Activated T-cell treated with anti-CD3 and anti-CD28 coated beads, Interleukin-2, amount 50 U/mL, for 24 hours (primary cell): ENCODE data around the gene PCDHA4.
"Not testable (repeated sequence)": the region's sequence is repeated elsewhere in the genome, so short reads cannot be mapped to it uniquely, and the experiment has no call there.

Experiments
- DNase-seq: peaks from one replicate; pipeline ENCODE4 v3.0.0-alpha.2; 2020
- H3K27ac Mint-ChIP-seq: 2 replicates; pipeline ENCODE4 v1.8.0; 2020; ENCODE audit warnings: mild to moderate bottlenecking, mixed read lengths
- H3K27me3 Mint-ChIP-seq: 2 replicates; pipeline ENCODE4 v1.8.0; 2020; ENCODE audit warnings: mixed read lengths
- H3K36me3 Mint-ChIP-seq: 2 replicates; pipeline ENCODE4 v1.8.0; 2020; ENCODE audit warnings: low read depth, mixed read lengths
- H3K4me1 Mint-ChIP-seq: 2 replicates; pipeline ENCODE4 v1.8.0; 2020; ENCODE audit warnings: low read depth, mixed read lengths
- H3K4me3 Mint-ChIP-seq: 2 replicates; pipeline ENCODE4 v1.8.0; 2020; ENCODE audit warnings: mild to moderate bottlenecking, moderate library complexity, mixed read lengths
- H3K9me3 Mint-ChIP-seq: 2 replicates; pipeline ENCODE4 v1.8.0; 2020; ENCODE audit warnings: mixed read lengths

Gene PCDHA4

DNA sequence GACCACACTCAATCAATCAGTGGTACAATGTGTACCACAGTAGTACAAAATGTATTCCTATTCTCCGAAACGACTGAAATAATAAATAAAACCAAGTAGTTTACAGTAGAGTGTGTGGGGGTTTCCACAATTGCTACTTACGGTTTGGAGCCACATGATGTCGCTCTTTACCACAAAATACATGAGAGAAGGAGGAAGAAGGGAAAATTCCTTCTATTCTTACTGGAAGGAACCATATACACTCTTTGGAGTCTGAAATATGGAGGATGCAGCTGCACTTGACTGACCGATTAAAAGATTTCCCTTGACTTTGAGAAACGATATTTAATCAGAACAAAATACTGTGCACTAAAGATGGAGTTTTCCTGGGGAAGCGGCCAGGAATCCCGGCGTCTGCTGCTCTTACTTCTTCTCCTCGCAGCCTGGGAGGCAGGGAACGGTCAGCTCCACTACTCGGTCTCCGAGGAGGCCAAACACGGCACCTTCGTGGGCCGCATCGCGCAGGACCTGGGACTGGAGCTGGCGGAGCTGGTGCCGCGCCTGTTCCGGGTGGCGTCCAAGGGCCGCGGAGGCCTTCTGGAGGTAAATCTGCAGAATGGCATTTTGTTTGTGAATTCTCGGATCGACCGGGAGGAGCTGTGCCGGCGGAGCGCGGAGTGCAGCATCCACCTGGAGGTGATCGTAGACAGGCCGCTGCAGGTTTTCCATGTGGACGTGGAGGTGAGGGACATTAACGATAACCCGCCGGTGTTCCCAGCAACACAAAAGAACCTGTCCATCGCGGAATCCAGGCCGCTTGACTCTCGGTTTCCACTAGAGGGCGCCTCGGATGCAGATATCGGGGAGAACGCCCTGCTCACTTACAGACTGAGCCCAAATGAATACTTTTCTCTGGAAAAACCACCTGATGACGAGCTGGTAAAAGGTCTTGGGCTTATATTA, at the start of gene PCDHA4:
Gene PCDHA4 (plus strand): TSS at position 235 of the 942 bp plus-strand sequence.
- Mint-ChIP-seq H3K4me3 (no peak within 1 kb of the TSS), H3K27me3 (peaks cover 51% of the 10 kb centered on the region), H3K27ac (no peak within 1 kb of the TSS), H3K4me1 (peaks cover 3% of the 10 kb centered on the region), H3K36me3 (peaks cover 8% of the 10 kb centered on the region), H3K9me3 (peaks cover 35% of the 10 kb centered on the region)
- no peak for DNase-seq

DNA sequence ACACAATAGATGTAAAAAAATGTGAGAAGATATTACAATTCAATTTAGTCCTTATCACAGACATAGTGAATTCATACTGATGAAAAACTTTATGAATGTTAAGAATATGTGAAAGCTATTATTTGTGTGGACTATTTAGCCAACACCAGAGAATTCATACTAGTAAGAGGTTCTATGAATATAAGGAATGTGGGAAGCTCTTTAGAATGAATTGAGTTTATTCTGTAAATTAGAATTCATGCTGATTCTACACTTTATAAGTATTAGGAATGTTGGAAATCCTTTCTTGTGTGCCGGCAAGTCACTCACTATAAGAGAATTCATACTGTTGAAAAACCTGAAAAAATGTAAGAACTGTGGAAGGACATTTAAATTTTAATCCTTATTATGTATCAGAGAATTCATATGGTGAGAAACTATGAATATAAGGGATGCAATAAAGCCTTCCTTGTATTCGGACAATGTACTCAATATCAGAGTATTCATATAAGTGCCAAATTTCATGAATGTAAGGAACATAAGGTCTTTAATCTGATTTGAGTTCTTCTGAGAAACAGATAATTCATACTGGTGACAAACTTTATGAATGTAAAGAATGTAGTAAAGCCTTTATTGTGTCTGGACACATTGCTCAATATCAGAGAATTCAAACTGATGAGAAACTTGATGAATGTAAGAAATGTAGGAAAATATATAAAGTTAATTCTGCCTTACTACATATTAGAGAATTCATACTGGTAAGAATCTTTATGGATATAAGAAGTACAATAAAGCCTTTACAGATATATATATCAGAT, 42.5 kb upstream of the PCDHA4 start:
- H3K27ac Mint-ChIP-seq, result no peak overlapping the region
- H3K9me3 Mint-ChIP-seq, result peaks cover 65% of the 10 kb centered on the region
- no peak for DNase-seq
- H3K4me1 Mint-ChIP-seq, result no peaks in the 10 kb centered on the region
- no peaks in the 10 kb centered on the region for H3K27me3 Mint-ChIP-seq
- no peak overlapping the region for H3K4me3 Mint-ChIP-seq
- peaks cover 40% of the 10 kb centered on the region for H3K36me3 Mint-ChIP-seq

DNA sequence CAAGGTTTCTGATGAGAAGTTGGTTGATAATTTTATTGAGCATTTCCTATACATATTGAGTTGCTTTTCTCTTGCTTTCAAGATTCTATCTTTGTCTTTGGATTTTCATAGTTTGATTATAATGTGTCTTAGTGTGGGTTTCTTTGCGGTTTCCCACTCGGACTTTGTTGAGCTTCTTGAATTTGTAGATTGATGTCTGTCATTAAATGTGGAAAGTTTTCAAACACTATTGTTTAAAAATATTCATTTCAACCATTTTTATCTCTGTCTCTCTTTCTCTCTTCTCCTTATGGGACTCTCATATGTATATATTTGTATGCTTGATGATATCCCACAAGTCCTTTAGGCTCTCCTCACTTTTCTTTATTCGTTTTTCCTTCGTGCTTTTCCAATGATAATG, 39.4 kb upstream of the PCDHA4 start:
- no peak for DNase-seq
- Mint-ChIP-seq H3K4me3 (no peak overlapping the region), H3K4me1 (no peaks in the 10 kb centered on the region), H3K36me3 (peaks cover 26% of the 10 kb centered on the region), H3K9me3 (peaks cover 60% of the 10 kb centered on the region), H3K27ac (no peak overlapping the region), H3K27me3 (no peaks in the 10 kb centered on the region)

GRCh38 chr5:140780512-140780911, 26.4 kb upstream of the PCDHA4 start:
- Mint-ChIP-seq H3K27me3 (peaks cover 21% of the 10 kb centered on the region), H3K4me1 (no peaks in the 10 kb centered on the region), H3K27ac (no peak overlapping the region), H3K9me3 (peaks cover 74% of the 10 kb centered on the region), H3K36me3 (peaks cover 20% of the 10 kb centered on the region), H3K4me3 (no peak overlapping the region)
- no peak for DNase-seq

DNA sequence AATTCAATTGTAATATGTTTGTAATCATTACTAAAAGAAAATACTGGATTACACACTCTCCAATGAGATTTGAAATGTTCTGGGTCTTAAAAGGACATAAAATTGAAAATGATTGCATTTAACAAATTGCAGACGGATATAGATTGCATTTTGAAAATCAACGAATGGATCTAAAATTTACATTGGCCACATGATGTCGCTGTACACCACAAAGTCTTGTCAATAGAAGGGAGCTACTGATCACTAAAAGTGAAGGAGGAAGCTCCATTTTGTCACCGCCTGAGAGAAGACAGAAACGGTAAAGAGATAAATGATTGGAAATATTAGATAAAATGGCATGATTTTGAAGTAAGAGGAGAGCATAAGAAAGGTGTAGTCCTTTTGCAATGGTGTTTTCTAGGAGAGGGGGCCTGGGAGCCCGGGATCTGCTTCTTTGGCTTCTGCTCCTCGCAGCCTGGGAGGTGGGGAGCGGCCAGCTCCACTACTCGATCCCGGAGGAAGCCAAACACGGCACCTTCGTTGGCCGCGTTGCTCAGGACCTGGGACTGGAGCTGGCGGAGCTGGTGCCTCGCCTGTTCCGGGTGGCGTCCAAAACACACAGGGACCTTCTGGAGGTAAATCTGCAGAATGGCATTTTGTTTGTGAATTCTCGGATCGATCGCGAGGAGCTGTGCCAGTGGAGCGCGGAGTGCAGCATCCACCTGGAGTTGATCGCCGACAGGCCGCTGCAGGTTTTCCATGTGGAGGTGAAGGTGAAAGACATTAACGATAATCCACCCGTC, 20.8 kb upstream of the PCDHA4 start, which contains the start of gene PCDHA1:
Gene PCDHA1 (plus strand): TSS at position 236 of the 782 bp plus-strand sequence.
- DNase-seq, result no peak
- H3K9me3 Mint-ChIP-seq, result peaks cover 64% of the 10 kb centered on the region
- peaks cover 58% of the 10 kb centered on the region for H3K27me3 Mint-ChIP-seq
- no peaks in the 10 kb centered on the region for H3K4me1 Mint-ChIP-seq
- H3K27ac Mint-ChIP-seq, result no peak within 1 kb of the TSS
- no peak within 1 kb of the TSS for H3K4me3 Mint-ChIP-seq
- H3K36me3 Mint-ChIP-seq, result peaks cover 25% of the 10 kb centered on the region

DNA sequence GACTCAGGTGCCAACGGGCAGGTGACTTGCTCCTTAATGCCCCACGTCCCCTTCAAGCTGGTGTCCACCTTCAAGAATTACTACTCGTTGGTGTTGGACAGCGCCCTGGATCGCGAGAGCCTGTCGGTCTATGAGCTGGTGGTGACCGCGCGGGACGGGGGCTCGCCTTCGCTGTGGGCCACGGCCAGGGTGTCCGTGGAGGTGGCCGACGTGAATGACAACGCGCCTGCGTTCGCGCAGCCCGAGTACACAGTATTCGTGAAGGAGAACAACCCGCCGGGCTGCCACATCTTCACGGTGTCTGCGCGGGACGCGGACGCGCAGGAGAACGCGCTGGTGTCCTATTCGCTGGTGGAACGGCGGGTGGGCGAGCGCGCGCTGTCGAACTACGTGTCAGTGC, 19.4 kb upstream of the PCDHA4 start:
- not testable (repeated sequence) for H3K4me3 Mint-ChIP-seq, H3K27ac Mint-ChIP-seq, H3K4me1 Mint-ChIP-seq, DNase-seq
- H3K9me3 Mint-ChIP-seq, result peaks cover 63% of the 10 kb centered on the region
- peaks cover 21% of the 10 kb centered on the region for H3K36me3 Mint-ChIP-seq
- peaks cover 68% of the 10 kb centered on the region for H3K27me3 Mint-ChIP-seq

GRCh38 chr5:140787849-140788504, 18.9 kb upstream of the PCDHA4 start:
- Mint-ChIP-seq H3K9me3 (peaks cover 61% of the 10 kb centered on the region), H3K27me3 (peaks cover 74% of the 10 kb centered on the region)
- H3K4me3 Mint-ChIP-seq, result not testable (repeated sequence)

DNA sequence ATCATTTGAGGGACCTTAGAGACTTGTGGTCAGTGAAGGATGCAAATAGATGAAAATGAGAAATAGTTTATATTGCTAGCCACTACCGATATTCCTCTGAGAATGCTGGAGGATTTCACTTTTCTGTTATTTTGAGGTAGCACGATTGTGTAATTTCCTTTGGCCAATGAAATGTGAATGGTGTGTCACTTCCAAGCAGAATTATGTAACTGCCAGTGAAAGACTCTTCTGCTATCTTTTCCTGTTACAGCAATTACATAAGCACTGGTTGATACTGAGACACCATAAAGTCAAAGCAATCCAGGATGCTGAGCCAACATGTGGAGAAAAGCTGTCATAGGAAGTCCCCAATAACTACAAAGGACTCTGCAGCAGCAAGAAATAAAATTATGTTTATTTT, 15.8 kb upstream of the PCDHA4 start:
- Mint-ChIP-seq H3K27me3 (peaks cover 83% of the 10 kb centered on the region), H3K36me3 (peaks cover 29% of the 10 kb centered on the region), H3K4me1 (peaks cover 1% of the 10 kb centered on the region), H3K4me3 (no peak overlapping the region), H3K9me3 (peaks cover 66% of the 10 kb centered on the region), H3K27ac (no peak overlapping the region)
- DNase-seq, result no peak

More at GRCh38 chr5:140787849-140788504, 18.9 kb upstream of the PCDHA4 start:
- not testable (repeated sequence) for H3K4me1 Mint-ChIP-seq, DNase-seq, H3K27ac Mint-ChIP-seq
- H3K36me3 Mint-ChIP-seq, result peaks cover 21% of the 10 kb centered on the region

- peaks cover 53% of the 10 kb centered on the region for H3K9me3 Mint-ChIP-seq
- H3K4me3 Mint-ChIP-seq, result no peak within 1 kb of the TSS
These were observed 12.1 kb upstream of the PCDHA4 start, which contains the start of gene PCDHA2 for GRCh38 chr5:140794595-140795258. TSS of gene PCDHA2 (plus strand) at chr5:140794852.

DNA sequence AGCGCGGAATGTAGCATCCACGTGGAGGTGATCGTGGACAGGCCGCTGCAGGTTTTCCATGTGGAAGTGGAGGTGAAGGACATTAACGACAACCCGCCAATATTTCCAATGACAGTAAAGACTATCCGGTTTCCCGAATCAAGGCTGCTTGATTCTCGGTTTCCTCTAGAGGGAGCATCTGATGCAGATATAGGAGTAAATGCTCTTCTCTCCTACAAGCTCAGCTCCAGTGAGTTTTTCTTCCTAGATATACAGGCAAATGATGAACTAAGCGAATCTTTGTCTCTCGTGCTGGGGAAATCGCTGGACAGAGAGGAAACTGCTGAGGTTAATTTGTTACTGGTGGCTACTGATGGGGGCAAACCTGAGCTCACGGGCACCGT, 11.6 kb upstream of the PCDHA4 start:
- Mint-ChIP-seq H3K4me1 (peaks cover 1% of the 10 kb centered on the region), H3K27ac (no peak overlapping the region), H3K9me3 (peaks cover 50% of the 10 kb centered on the region), H3K27me3 (peaks cover 58% of the 10 kb centered on the region), H3K36me3 (peaks cover 10% of the 10 kb centered on the region), H3K4me3 (no peak overlapping the region)
- no peak for DNase-seq

More at GRCh38 chr5:140794595-140795258, 12.1 kb upstream of the PCDHA4 start, which contains the start of gene PCDHA2:
- H3K27ac Mint-ChIP-seq, result no peak within 1 kb of the TSS
- no peak for DNase-seq
- H3K4me1 Mint-ChIP-seq, result peaks cover 1% of the 10 kb centered on the region
- peaks cover 11% of the 10 kb centered on the region for H3K36me3 Mint-ChIP-seq
- H3K27me3 Mint-ChIP-seq, result peaks cover 57% of the 10 kb centered on the region

DNA sequence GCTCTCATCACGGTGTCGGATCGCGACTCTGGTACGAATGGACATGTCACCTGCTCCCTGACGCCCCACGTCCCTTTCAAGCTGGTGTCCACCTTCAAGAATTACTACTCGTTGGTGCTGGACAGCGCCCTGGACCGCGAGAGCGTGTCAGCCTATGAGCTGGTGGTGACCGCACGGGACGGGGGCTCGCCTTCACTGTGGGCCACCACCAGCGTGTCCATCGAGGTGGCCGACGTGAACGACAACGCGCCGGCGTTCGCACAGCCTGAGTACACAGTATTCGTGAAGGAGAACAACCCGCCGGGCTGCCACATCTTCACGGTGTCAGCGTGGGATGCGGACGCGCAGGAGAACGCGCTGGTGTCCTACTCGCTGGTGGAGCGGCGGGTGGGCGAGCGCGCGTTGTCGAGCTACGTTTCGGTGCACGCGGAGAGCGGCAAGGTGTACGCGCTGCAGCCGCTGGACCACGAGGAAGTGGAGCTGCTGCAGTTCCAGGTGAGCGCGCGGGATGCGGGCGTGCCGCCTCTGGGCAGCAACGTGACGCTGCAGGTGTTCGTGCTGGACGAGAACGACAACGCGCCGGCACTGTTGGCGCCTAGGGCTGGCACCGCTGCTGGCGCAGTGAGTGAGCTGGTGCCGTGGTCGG, 10.7 kb upstream of the PCDHA4 start:
- not testable (repeated sequence) for H3K27ac Mint-ChIP-seq, H3K4me3 Mint-ChIP-seq, H3K4me1 Mint-ChIP-seq, DNase-seq
- peaks cover 63% of the 10 kb centered on the region for H3K27me3 Mint-ChIP-seq
- H3K9me3 Mint-ChIP-seq, result peaks cover 49% of the 10 kb centered on the region
- peaks cover 14% of the 10 kb centered on the region for H3K36me3 Mint-ChIP-seq

DNA sequence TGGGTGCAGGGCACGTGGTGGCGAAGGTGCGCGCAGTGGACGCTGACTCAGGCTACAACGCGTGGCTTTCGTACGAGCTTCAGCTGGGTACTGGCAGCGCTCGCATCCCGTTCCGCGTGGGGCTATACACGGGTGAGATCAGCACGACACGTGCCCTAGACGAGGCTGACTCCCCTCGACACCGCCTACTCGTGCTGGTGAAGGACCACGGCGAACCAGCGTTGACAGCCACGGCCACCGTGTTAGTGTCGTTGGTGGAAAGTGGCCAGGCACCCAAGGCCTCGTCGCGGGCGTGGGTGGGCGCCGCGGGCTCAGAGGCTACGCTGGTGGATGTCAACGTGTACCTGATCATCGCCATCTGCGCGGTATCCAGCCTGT, 10.2 kb upstream of the PCDHA4 start:
- no peak overlapping the region for H3K27ac Mint-ChIP-seq
- no peak for DNase-seq
- H3K4me1 Mint-ChIP-seq, result peaks cover 1% of the 10 kb centered on the region
- H3K4me3 Mint-ChIP-seq, result no peak overlapping the region
- H3K27me3 Mint-ChIP-seq, result peaks cover 65% of the 10 kb centered on the region
- H3K36me3 Mint-ChIP-seq, result peaks cover 18% of the 10 kb centered on the region
- H3K9me3 Mint-ChIP-seq, result peaks cover 46% of the 10 kb centered on the region
